IPS DF 4.7 (cell line): ENCODE measurements around the gene JARID2.

Experiments
- DNase-seq: peaks from one replicate; pipeline ENCODE4 v3.0.0-alpha.2; 2013; ENCODE audit warnings: low spot score; ENCODE audit errors: extremely low read depth

The JARID2 gene

GRCh38 chr6:15374119-15374518, 128.2 kb downstream of the JARID2 start:
- no peak for DNase-seq

GRCh38 chr6:15375018-15375417, 129.1 kb downstream of the JARID2 start:
- DNase-seq, result no peak

- DNase-seq, result no peak
These were observed 129.9 kb downstream of the JARID2 start for GRCh38 chr6:15375638-15376290.

GRCh38 chr6:15376900-15377487, 131.1 kb downstream of the JARID2 start:
- DNase-seq, result no peak

GRCh38 chr6:15378272-15378671, 132.4 kb downstream of the JARID2 start:
- no peak for DNase-seq

- no peak for DNase-seq
These were observed 133.0 kb downstream of the JARID2 start for GRCh38 chr6:15378866-15379265.

GRCh38 chr6:15380351-15380750, 134.5 kb downstream of the JARID2 start:
- DNase-seq, result no peak

GRCh38 chr6:15382089-15382488, 136.2 kb downstream of the JARID2 start:
- DNase-seq, result no peak

GRCh38 chr6:15382712-15383111, 136.8 kb downstream of the JARID2 start:
- no peak for DNase-seq

- no peak for DNase-seq
These were observed 139.0 kb downstream of the JARID2 start for GRCh38 chr6:15384901-15385300.

- no peak for DNase-seq
These were observed 139.7 kb downstream of the JARID2 start for GRCh38 chr6:15385521-15385920.

GRCh38 chr6:15386110-15386755, 140.4 kb downstream of the JARID2 start:
- DNase-seq, result no peak

- no peak for DNase-seq
These were observed 140.9 kb downstream of the JARID2 start for GRCh38 chr6:15386756-15387112.

GRCh38 chr6:15387118-15387517, 141.2 kb downstream of the JARID2 start:
- no peak for DNase-seq

- no peak for DNase-seq
These were observed 143.4 kb downstream of the JARID2 start for GRCh38 chr6:15389084-15389764.

GRCh38 chr6:15389765-15390723, 144.2 kb downstream of the JARID2 start:
- peak; percentile 28 for DNase-seq

- DNase-seq, result no peak
These were observed 145.6 kb downstream of the JARID2 start for GRCh38 chr6:15391500-15391899.

GRCh38 chr6:15392182-15392581, 146.3 kb downstream of the JARID2 start:
- DNase-seq, result no peak

GRCh38 chr6:15393605-15394004, 147.7 kb downstream of the JARID2 start:
- DNase-seq, result no peak

- DNase-seq, result no peak
These were observed 149.2 kb downstream of the JARID2 start for GRCh38 chr6:15395087-15395486.

- DNase-seq, result no peak
These were observed 150.9 kb downstream of the JARID2 start for GRCh38 chr6:15396808-15397207.
